ENCODE results near the gene CELF4. TPM values are rescaled to one million over a fixed set of nuclear protein-coding genes. Genes with fewer than 3 reads are reported as not detected.

CELF4 gene
- total RNA-seq, 1 experiment from 2014 or later, result not detected

GRCh38 chr18:37225279-37225678 lies 340.3 kb downstream of the CELF4 start:
- no peak for DNase-seq (ENCODE audit: low spot score)

- no peak for DNase-seq (ENCODE audit: low spot score)
These were observed 342.6 kb downstream of the CELF4 start for GRCh38 chr18:37222999-37223378.

- no peak for DNase-seq (ENCODE audit: low spot score)
These were observed 343.1 kb downstream of the CELF4 start for GRCh38 chr18:37222354-37222998.

DNA sequence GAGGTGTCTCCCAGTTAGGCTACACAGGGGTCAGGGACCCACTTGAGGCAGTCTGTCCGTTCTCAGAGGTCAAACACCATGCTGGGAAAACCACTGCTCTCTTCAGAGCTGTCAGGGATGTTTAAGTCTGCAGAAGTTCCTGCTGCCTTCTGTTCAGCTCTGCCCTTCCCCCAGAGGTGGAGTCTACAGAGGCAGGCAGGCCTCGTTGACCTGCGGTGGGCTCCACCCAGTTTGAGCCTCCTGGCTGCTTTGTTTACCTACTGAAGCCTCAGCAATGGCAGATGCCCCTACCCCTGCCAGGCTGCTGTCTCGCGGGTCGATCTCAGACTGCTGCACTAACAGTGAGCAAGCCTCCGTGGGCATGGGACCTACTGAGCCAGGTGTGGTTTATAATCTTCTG lies 346.3 kb downstream of the CELF4 start:
- DNase-seq (ENCODE audit: low spot score), result no peak

GRCh38 chr18:37218022-37218590 lies 347.5 kb downstream of the CELF4 start:
- DNase-seq (ENCODE audit: low spot score), result no peak

GRCh38 chr18:37210781-37211180 lies 354.8 kb downstream of the CELF4 start:
- DNase-seq (ENCODE audit: low spot score), result no peak

DNA sequence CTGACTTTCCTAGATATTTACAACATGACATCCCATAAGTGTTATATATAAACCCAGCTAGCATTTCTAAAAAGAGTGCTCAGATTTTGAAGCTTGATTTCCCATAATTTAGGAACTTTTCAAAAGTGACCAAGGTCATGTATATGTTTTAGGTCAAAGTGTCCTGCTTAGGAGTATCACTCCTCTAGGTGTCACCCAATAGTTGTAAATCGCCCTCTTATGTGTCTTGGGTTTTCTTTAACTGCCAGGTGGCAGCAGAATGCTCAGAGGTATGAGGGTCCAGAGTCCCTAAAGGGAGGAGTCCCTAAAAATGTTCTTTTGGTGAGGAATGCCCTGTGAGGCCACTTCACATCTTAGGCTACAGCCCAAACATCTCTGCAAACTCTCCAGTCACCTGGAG lies 358.3 kb downstream of the CELF4 start:
- DNase-seq (ENCODE audit: low spot score), result no peak

GRCh38 chr18:37199741-37200140 lies 365.9 kb downstream of the CELF4 start:
- no peak for DNase-seq (ENCODE audit: low spot score)

Data from H4 (cell line).